PFSK-1 (cell line): Measurements from ENCODE around the gene SAE1.

Source experiments
- SIN3A ChIP-seq: IDR thresholded peaks from 2 replicates; pipeline ENCODE4 v1.6.1; 2012; ENCODE audit warnings: mild to moderate bottlenecking, low read length, moderate library complexity, borderline replicate concordance; ENCODE audit not compliant: insufficient read depth
- TAF1 ChIP-seq: IDR thresholded peaks from 2 replicates; pipeline ENCODE4 v1.6.1; 2012; ENCODE audit warnings: low read length, control low read depth, borderline replicate concordance; ENCODE audit not compliant: insufficient read depth
- TF ChIP-seq, protein P1 (sequence below), 2 experiments: IDR thresholded peaks; 2 replicates each; pipeline versions ENCODE4 v1.6.1 to v1.8.0; 2011 to 2012; ENCODE audit warnings: low read depth in 2 of 2, low read length in 2 of 2, control low read depth in 1 of 2, inconsistent platforms in 1 of 2, mild to moderate bottlenecking in 1 of 2, moderate library complexity in 1 of 2; ENCODE audit not compliant: insufficient read depth in 1 of 2

- TF ChIP-seq, protein P1, sequence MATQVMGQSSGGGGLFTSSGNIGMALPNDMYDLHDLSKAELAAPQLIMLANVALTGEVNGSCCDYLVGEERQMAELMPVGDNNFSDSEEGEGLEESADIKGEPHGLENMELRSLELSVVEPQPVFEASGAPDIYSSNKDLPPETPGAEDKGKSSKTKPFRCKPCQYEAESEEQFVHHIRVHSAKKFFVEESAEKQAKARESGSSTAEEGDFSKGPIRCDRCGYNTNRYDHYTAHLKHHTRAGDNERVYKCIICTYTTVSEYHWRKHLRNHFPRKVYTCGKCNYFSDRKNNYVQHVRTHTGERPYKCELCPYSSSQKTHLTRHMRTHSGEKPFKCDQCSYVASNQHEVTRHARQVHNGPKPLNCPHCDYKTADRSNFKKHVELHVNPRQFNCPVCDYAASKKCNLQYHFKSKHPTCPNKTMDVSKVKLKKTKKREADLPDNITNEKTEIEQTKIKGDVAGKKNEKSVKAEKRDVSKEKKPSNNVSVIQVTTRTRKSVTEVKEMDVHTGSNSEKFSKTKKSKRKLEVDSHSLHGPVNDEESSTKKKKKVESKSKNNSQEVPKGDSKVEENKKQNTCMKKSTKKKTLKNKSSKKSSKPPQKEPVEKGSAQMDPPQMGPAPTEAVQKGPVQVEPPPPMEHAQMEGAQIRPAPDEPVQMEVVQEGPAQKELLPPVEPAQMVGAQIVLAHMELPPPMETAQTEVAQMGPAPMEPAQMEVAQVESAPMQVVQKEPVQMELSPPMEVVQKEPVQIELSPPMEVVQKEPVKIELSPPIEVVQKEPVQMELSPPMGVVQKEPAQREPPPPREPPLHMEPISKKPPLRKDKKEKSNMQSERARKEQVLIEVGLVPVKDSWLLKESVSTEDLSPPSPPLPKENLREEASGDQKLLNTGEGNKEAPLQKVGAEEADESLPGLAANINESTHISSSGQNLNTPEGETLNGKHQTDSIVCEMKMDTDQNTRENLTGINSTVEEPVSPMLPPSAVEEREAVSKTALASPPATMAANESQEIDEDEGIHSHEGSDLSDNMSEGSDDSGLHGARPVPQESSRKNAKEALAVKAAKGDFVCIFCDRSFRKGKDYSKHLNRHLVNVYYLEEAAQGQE (IDR thresholded peaks at IDR 0.05; ENCODE audit: insufficient read depth in 1 of 2, low read depth in 2 of 2, low read length in 2 of 2), result no peak
- TF ChIP-seq SIN3A (no peak), TAF1 (no peak)
Observed at GRCh38 chr19:47109177-47109540, 21.5 kb upstream of the SAE1 start.
